Erythroblast (primary cell): ENCODE measurements around the gene STK4.

Experiments
- DNase-seq, 2 experiments: peaks; one replicate each; lab custom pipeline; 2025; lab: John Stamatoyannopoulos, UW
- GATA1 ChIP-seq: IDR thresholded peaks from 2 replicates; pipeline ENCODE4 v1.6.1; 2011; ENCODE audit warnings: low read depth, mild to moderate bottlenecking, control low read depth, low read length, moderate library complexity
- POLR2A ChIP-seq: IDR thresholded peaks from 2 replicates; pipeline ENCODE4 v1.6.1; 2011; ENCODE audit warnings: mild to moderate bottlenecking, low read length

The STK4 gene

GRCh38 chr20:44960103-44960852 is 6.0 kb upstream of the STK4 start, which contains the start of gene TOMM34:
TOMM34 (minus strand) TSS chr20:44960397; CDS start chr20:44960333, 64 bp downstream.
- DNase-seq: peak; percentile 95 to 97
- peak; percentile 68 for TF ChIP-seq POLR2A
- no peak for TF ChIP-seq GATA1

- peak; percentile 49 to 59 for DNase-seq
Observed at GRCh38 chr20:44961011-44961869, 5.1 kb upstream of the STK4 start.

GRCh38 chr20:44961870-44962267 is 4.4 kb upstream of the STK4 start:
- TF ChIP-seq POLR2A: no peak
- TF ChIP-seq GATA1: no peak
- peak; percentile 46 to 53 for DNase-seq

More at GRCh38 chr20:44961011-44961869, 5.1 kb upstream of the STK4 start:
- TF ChIP-seq POLR2A (no peak), GATA1 (no peak)

GRCh38 chr20:44962483-44962882 is 3.8 kb upstream of the STK4 start:
- TF ChIP-seq POLR2A (no peak), GATA1 (no peak)
- DNase-seq: peak; percentile 37 to 58

- no peak for DNase-seq
- no peak for TF ChIP-seq GATA1
- TF ChIP-seq POLR2A: no peak
Observed at GRCh38 chr20:44963325-44964215, 2.7 kb upstream of the STK4 start.

- no peak for TF ChIP-seq POLR2A
- TF ChIP-seq GATA1: no peak
- no peak for DNase-seq
Observed at GRCh38 chr20:44965651-44966029, 672 bp upstream of the STK4 start.

- DNase-seq: peak; percentile 38 to 41
Observed at GRCh38 chr20:44967207-44967807, 995 bp downstream of the STK4 start.

GRCh38 chr20:44969300-44969894 is 3.1 kb downstream of the STK4 start:
- no peak for TF ChIP-seq POLR2A
- no peak for TF ChIP-seq GATA1
- peak; percentile 53 to 60 for DNase-seq

More at GRCh38 chr20:44967207-44967807, 995 bp downstream of the STK4 start:
- TF ChIP-seq POLR2A (no peak), GATA1 (no peak)

- peak; percentile 50 to 60 for DNase-seq
- TF ChIP-seq GATA1: no peak
- no peak for TF ChIP-seq POLR2A
Observed at GRCh38 chr20:44970243-44970757, 4.0 kb downstream of the STK4 start.

- TF ChIP-seq GATA1: no peak
- TF ChIP-seq POLR2A: no peak
- DNase-seq: no peak
Observed at GRCh38 chr20:44973053-44973452, 6.7 kb downstream of the STK4 start.

GRCh38 chr20:44976698-44977097 is 10.4 kb downstream of the STK4 start:
- TF ChIP-seq POLR2A (no peak), GATA1 (no peak)
- DNase-seq: no peak

- peak; percentile 57 to 61 for DNase-seq
- TF ChIP-seq GATA1: no peak
- TF ChIP-seq POLR2A: peak; percentile 43
Observed at GRCh38 chr20:44979090-44979621, 12.8 kb downstream of the STK4 start.
